ENCODE results near the gene CMPK1. TPM values are rescaled to one million over a fixed set of nuclear protein-coding genes. Genes with fewer than 3 reads are reported as not detected.

CMPK1 gene
- total RNA-seq, 1 experiment from 2014 or later = 117 TPM

GRCh38 chr1:47390843-47391242 is 57.3 kb downstream of the CMPK1 start:
- H3K4me3 ChIP-seq = no peak overlapping the region
- H3K36me3 ChIP-seq = no peaks in the 10 kb centered on the region
- H3K27me3 ChIP-seq (replicated peaks) = no peaks in the 10 kb centered on the region
- DNase-seq (ENCODE audit: low read depth in 1 of 2, low spot score in 2 of 2) = no peak
- no peaks in the 10 kb centered on the region for H3K9me3 ChIP-seq (replicated peaks)
- peaks cover 8% of the 10 kb centered on the region for H3K4me1 ChIP-seq (replicated peaks)
- H3K27ac ChIP-seq = no peak overlapping the region

- Histone ChIP-seq H3K27ac (no peak overlapping the region), H3K4me1 (replicated peaks) (peaks cover 5% of the 10 kb centered on the region), H3K9me3 (replicated peaks) (no peaks in the 10 kb centered on the region), H3K27me3 (replicated peaks) (no peaks in the 10 kb centered on the region), H3K36me3 (peaks cover 3% of the 10 kb centered on the region; the same call in 1 of the 2 replicates), H3K4me3 (no peak overlapping the region)
- DNase-seq (ENCODE audit: low read depth in 1 of 2, low spot score in 2 of 2) = peak in 1 of 2 experiments; percentile 8
Observed at GRCh38 chr1:47393141-47393540, 59.6 kb downstream of the CMPK1 start.

GRCh38 chr1:47395433-47395832 is 61.8 kb downstream of the CMPK1 start:
- Histone ChIP-seq H3K27ac (no peak overlapping the region), H3K27me3 (replicated peaks) (no peaks in the 10 kb centered on the region), H3K4me3 (no peak overlapping the region), H3K36me3 (peaks cover 15% of the 10 kb centered on the region), H3K9me3 (replicated peaks) (no peaks in the 10 kb centered on the region), H3K4me1 (replicated peaks) (no peaks in the 10 kb centered on the region)
- peak in 1 of 2 experiments; percentile 31 for DNase-seq (ENCODE audit: low read depth in 1 of 2, low spot score in 2 of 2)

- Histone ChIP-seq H3K4me1 (replicated peaks) (no peaks in the 10 kb centered on the region), H3K36me3 (peaks cover 19% of the 10 kb centered on the region), H3K27me3 (replicated peaks) (no peaks in the 10 kb centered on the region), H3K4me3 (no peak overlapping the region), H3K27ac (no peak overlapping the region), H3K9me3 (replicated peaks) (no peaks in the 10 kb centered on the region)
- peak in 1 of 2 experiments; percentile 28 for DNase-seq (ENCODE audit: low read depth in 1 of 2, low spot score in 2 of 2)
Observed at GRCh38 chr1:47396671-47397196, 63.1 kb downstream of the CMPK1 start.

- Histone ChIP-seq H3K27ac (no peak overlapping the region), H3K36me3 (peaks cover 38% of the 10 kb centered on the region), H3K4me3 (no peak overlapping the region), H3K9me3 (replicated peaks) (no peaks in the 10 kb centered on the region), H3K4me1 (replicated peaks) (no peaks in the 10 kb centered on the region), H3K27me3 (replicated peaks) (no peaks in the 10 kb centered on the region)
- DNase-seq (ENCODE audit: low read depth in 1 of 2, low spot score in 2 of 2) = no peak
Observed at GRCh38 chr1:47399138-47399845, 65.7 kb downstream of the CMPK1 start.

GRCh38 chr1:47399846-47400155 is 66.2 kb downstream of the CMPK1 start:
- Histone ChIP-seq H3K36me3 (peaks cover 40% of the 10 kb centered on the region), H3K4me3 (no peak overlapping the region), H3K9me3 (replicated peaks) (no peaks in the 10 kb centered on the region), H3K27ac (no peak overlapping the region), H3K4me1 (replicated peaks) (no peaks in the 10 kb centered on the region), H3K27me3 (replicated peaks) (no peaks in the 10 kb centered on the region)
- DNase-seq (ENCODE audit: low read depth in 1 of 2, low spot score in 2 of 2) = no peak

- Histone ChIP-seq H3K27ac (no peak overlapping the region), H3K4me3 (no peak overlapping the region), H3K36me3 (peaks cover 51% of the 10 kb centered on the region), H3K4me1 (replicated peaks) (peaks cover 4% of the 10 kb centered on the region), H3K9me3 (replicated peaks) (no peaks in the 10 kb centered on the region), H3K27me3 (replicated peaks) (no peaks in the 10 kb centered on the region)
- no peak for DNase-seq (ENCODE audit: low read depth in 1 of 2, low spot score in 2 of 2)
Observed at GRCh38 chr1:47401761-47402160, 68.2 kb downstream of the CMPK1 start.

- Histone ChIP-seq H3K36me3 (peaks cover 52% of the 10 kb centered on the region), H3K9me3 (replicated peaks) (no peaks in the 10 kb centered on the region), H3K27ac (no peak overlapping the region), H3K4me3 (no peak overlapping the region), H3K4me1 (replicated peaks) (peaks cover 12% of the 10 kb centered on the region), H3K27me3 (replicated peaks) (no peaks in the 10 kb centered on the region)
- no peak for DNase-seq (ENCODE audit: low read depth in 1 of 2, low spot score in 2 of 2)
Observed at GRCh38 chr1:47402591-47402990, 69.0 kb downstream of the CMPK1 start.

- Histone ChIP-seq H3K27me3 (replicated peaks) (no peaks in the 10 kb centered on the region), H3K4me1 (replicated peaks) (peaks cover 21% of the 10 kb centered on the region), H3K4me3 (no peak overlapping the region), H3K9me3 (replicated peaks) (no peaks in the 10 kb centered on the region), H3K27ac (no peak overlapping the region), H3K36me3 (peaks cover 56% of the 10 kb centered on the region)
- no peak for DNase-seq (ENCODE audit: low read depth in 1 of 2, low spot score in 2 of 2)
Observed at GRCh38 chr1:47403321-47403910, 69.8 kb downstream of the CMPK1 start.

- no peaks in the 10 kb centered on the region for H3K9me3 ChIP-seq (replicated peaks)
- H3K4me1 ChIP-seq (replicated peaks) = peaks cover 44% of the 10 kb centered on the region
- H3K27ac ChIP-seq = no peak overlapping the region
- DNase-seq (ENCODE audit: low read depth in 1 of 2, low spot score in 2 of 2) = no peak
- H3K27me3 ChIP-seq (replicated peaks) = no peaks in the 10 kb centered on the region
- H3K36me3 ChIP-seq = peaks cover 56% of the 10 kb centered on the region
- no peak overlapping the region for H3K4me3 ChIP-seq
Observed at GRCh38 chr1:47405697-47406096, 72.1 kb downstream of the CMPK1 start.

GRCh38 chr1:47406966-47407365 is 73.4 kb downstream of the CMPK1 start:
- peak overlapping the region; percentile 59; the same call in 1 of the 2 replicates for H3K27ac ChIP-seq
- H3K9me3 ChIP-seq (replicated peaks) = no peaks in the 10 kb centered on the region
- no peaks in the 10 kb centered on the region for H3K27me3 ChIP-seq (replicated peaks)
- DNase-seq (ENCODE audit: low read depth in 1 of 2, low spot score in 2 of 2) = no peak
- H3K36me3 ChIP-seq = peaks cover 55% of the 10 kb centered on the region
- H3K4me1 ChIP-seq (replicated peaks) = peaks cover 56% of the 10 kb centered on the region
- no peak overlapping the region for H3K4me3 ChIP-seq

- Histone ChIP-seq H3K36me3 (peaks cover 54% of the 10 kb centered on the region), H3K9me3 (replicated peaks) (no peaks in the 10 kb centered on the region), H3K27me3 (replicated peaks) (no peaks in the 10 kb centered on the region), H3K4me3 (no peak overlapping the region), H3K4me1 (replicated peaks) (peaks cover 61% of the 10 kb centered on the region), H3K27ac (peak overlapping the region; percentile 59; the same call in 1 of the 2 replicates)
- no peak for DNase-seq (ENCODE audit: low read depth in 1 of 2, low spot score in 2 of 2)
Observed at GRCh38 chr1:47407481-47407880, 73.9 kb downstream of the CMPK1 start.

GRCh38 chr1:47409311-47410067 is 75.9 kb downstream of the CMPK1 start:
- Histone ChIP-seq H3K36me3 (peaks cover 51% of the 10 kb centered on the region), H3K9me3 (replicated peaks) (no peaks in the 10 kb centered on the region), H3K4me3 (no peak overlapping the region), H3K27me3 (replicated peaks) (no peaks in the 10 kb centered on the region), H3K4me1 (replicated peaks) (peaks cover 65% of the 10 kb centered on the region), H3K27ac (peak overlapping the region; percentile 59)
- peak; percentile 93 to 98 for DNase-seq (ENCODE audit: low read depth in 1 of 2, low spot score in 2 of 2)

GRCh38 chr1:47410068-47410455 is 76.5 kb downstream of the CMPK1 start:
- H3K27me3 ChIP-seq (replicated peaks) = no peaks in the 10 kb centered on the region
- no peak overlapping the region for H3K4me3 ChIP-seq
- peaks cover 65% of the 10 kb centered on the region for H3K4me1 ChIP-seq (replicated peaks)
- DNase-seq (ENCODE audit: low read depth in 1 of 2, low spot score in 2 of 2) = no peak
- H3K9me3 ChIP-seq (replicated peaks) = no peaks in the 10 kb centered on the region
- H3K27ac ChIP-seq = peak overlapping the region; percentile 37
- H3K36me3 ChIP-seq = peaks cover 51% of the 10 kb centered on the region

All from SJSA1 (cell line).